SK-N-SH (cell line): ENCODE data around the gene CIAO3.
"Not testable (repeated sequence)": the region's sequence is repeated elsewhere in the genome, so short reads cannot be mapped to it uniquely, and the experiment has no call there.

Experiments used
- CHD2 ChIP-seq: fragments of 150-350 bp; IDR thresholded peaks from 2 replicates; pipeline ENCODE4 v1.6.1; 2018; ENCODE audit warnings: low read length; ENCODE audit not compliant: partially characterized antibody
- CTCF ChIP-seq: fragments of 200-600 bp; sonication (generic); IDR thresholded peaks from 2 replicates; pipeline ENCODE4 v1.6.1; 2017; ENCODE audit warnings: antibody characterized with exemption, mild to moderate bottlenecking, moderate library complexity
- ELF1 ChIP-seq: IDR thresholded peaks from 2 replicates; pipeline ENCODE4 v1.4.0; 2012
- EZH2phosphoT487 ChIP-seq: fragments of 200-600 bp; sonication (generic); IDR thresholded peaks from 2 replicates; pipeline ENCODE4 v1.6.1; 2017; ENCODE audit warnings: low read depth, mixed run types, mild to moderate bottlenecking, antibody characterized with exemption, moderate library complexity, borderline replicate concordance
- FOXM1 ChIP-seq: IDR thresholded peaks from 2 replicates; pipeline ENCODE4 v1.4.0; 2012; ENCODE audit warnings: low read depth, mild to moderate bottlenecking
- MAX ChIP-seq: IDR thresholded peaks from 2 replicates; pipeline ENCODE4 v1.4.0; 2012; ENCODE audit warnings: low read depth
- PBX3 ChIP-seq: IDR thresholded peaks from 2 replicates; pipeline ENCODE4; 2012
- POLR2AphosphoS5 ChIP-seq: IDR thresholded peaks from 2 replicates; pipeline ENCODE4 v1.6.1; 2012; ENCODE audit warnings: low read depth, low read length
- RFX5 ChIP-seq: IDR thresholded peaks from 2 replicates; pipeline ENCODE4 v1.6.1; 2012; ENCODE audit warnings: mild to moderate bottlenecking, improper control_type of control experiment, low read length
- TAF1 ChIP-seq: IDR thresholded peaks from 2 replicates; pipeline ENCODE4 v1.6.1; 2012; ENCODE audit warnings: low read depth, mild to moderate bottlenecking, low read length, moderate library complexity, borderline replicate concordance
- TF ChIP-seq, protein P1 (sequence below): IDR thresholded peaks from 2 replicates; pipeline ENCODE4 v1.6.1; 2012; ENCODE audit warnings: mild to moderate bottlenecking, low read depth, low read length, moderate library complexity
- TF ChIP-seq, protein P2 (sequence below): fragments of 150-350 bp; IDR thresholded peaks from 2 replicates; pipeline ENCODE4 v1.6.1; 2016; ENCODE audit warnings: mild to moderate bottlenecking, low read depth, low read length
- TF ChIP-seq, protein P3 (sequence below): fragments of 150-350 bp; IDR thresholded peaks from 2 replicates; pipeline ENCODE4 v1.6.1; 2017; ENCODE audit warnings: antibody characterized with exemption, low read length, low read depth, borderline replicate concordance

DNA sequence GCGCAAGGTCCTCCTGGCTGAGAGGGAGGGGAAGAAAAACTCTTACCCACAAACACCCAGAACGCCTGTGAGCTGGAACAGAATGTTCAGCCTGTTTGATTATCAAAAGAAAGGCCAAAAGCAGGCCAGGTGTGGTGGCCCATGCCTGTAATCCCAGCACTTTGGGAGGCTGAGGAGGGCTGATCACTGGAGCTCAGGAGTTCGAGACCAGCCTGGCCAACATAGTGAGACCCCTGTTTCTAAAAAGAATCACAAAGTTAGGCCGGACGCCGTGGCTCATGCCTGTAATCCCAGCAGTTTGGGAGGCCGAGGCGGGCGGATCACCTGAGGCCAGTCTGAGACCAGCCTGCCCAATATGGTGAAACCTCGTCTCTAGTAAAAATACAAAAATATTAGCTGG lies 35.5 kb upstream of the CIAO3 start:
- TF ChIP-seq ELF1, CTCF, PBX3, FOXM1, MAX, TAF1, POLR2AphosphoS5, CHD2, EZH2phosphoT487, RFX5: not testable (repeated sequence)
- TF ChIP-seq, protein P1, sequence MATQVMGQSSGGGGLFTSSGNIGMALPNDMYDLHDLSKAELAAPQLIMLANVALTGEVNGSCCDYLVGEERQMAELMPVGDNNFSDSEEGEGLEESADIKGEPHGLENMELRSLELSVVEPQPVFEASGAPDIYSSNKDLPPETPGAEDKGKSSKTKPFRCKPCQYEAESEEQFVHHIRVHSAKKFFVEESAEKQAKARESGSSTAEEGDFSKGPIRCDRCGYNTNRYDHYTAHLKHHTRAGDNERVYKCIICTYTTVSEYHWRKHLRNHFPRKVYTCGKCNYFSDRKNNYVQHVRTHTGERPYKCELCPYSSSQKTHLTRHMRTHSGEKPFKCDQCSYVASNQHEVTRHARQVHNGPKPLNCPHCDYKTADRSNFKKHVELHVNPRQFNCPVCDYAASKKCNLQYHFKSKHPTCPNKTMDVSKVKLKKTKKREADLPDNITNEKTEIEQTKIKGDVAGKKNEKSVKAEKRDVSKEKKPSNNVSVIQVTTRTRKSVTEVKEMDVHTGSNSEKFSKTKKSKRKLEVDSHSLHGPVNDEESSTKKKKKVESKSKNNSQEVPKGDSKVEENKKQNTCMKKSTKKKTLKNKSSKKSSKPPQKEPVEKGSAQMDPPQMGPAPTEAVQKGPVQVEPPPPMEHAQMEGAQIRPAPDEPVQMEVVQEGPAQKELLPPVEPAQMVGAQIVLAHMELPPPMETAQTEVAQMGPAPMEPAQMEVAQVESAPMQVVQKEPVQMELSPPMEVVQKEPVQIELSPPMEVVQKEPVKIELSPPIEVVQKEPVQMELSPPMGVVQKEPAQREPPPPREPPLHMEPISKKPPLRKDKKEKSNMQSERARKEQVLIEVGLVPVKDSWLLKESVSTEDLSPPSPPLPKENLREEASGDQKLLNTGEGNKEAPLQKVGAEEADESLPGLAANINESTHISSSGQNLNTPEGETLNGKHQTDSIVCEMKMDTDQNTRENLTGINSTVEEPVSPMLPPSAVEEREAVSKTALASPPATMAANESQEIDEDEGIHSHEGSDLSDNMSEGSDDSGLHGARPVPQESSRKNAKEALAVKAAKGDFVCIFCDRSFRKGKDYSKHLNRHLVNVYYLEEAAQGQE: not testable (repeated sequence)
- TF ChIP-seq, protein P2, sequence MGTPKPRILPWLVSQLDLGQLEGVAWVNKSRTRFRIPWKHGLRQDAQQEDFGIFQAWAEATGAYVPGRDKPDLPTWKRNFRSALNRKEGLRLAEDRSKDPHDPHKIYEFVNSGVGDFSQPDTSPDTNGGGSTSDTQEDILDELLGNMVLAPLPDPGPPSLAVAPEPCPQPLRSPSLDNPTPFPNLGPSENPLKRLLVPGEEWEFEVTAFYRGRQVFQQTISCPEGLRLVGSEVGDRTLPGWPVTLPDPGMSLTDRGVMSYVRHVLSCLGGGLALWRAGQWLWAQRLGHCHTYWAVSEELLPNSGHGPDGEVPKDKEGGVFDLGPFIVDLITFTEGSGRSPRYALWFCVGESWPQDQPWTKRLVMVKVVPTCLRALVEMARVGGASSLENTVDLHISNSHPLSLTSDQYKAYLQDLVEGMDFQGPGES: not testable (repeated sequence)
- TF ChIP-seq, protein P3, sequence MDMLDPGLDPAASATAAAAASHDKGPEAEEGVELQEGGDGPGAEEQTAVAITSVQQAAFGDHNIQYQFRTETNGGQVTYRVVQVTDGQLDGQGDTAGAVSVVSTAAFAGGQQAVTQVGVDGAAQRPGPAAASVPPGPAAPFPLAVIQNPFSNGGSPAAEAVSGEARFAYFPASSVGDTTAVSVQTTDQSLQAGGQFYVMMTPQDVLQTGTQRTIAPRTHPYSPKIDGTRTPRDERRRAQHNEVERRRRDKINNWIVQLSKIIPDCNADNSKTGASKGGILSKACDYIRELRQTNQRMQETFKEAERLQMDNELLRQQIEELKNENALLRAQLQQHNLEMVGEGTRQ: not testable (repeated sequence)
